Stimulated activated CD4-positive, alpha-beta T cell treated with anti-CD3 and anti-CD28 coated beads, Interleukin-2, amount 100 ng/mL, for 4 hours (primary cell): ENCODE data around the gene PTPRQ.

Experiments used
- DNase-seq: peaks from one replicate; pipeline ENCODE4 v3.0.0-alpha.2; 2020; ENCODE audit warnings: low read depth

The PTPRQ gene

DNA sequence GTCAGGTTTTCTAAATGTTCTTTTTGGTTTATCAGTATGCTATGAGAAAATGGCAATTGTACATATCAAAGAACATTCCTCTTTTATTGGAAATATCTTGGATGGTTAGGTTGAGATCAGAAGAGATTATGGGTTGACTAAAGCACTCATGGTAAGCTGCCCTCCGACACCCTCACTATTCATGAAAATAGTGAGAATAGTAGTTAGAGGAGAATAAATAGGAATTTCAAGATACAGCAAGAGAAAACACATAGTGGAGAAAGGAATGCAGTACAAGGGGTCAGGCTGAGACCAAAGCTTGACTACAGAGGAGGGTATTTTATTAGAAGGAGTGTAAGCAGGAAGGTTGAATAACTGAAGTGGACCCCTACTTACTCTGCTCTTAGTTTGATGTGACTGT, 112.5 kb downstream of the PTPRQ start:
- DNase-seq: no peak

DNA sequence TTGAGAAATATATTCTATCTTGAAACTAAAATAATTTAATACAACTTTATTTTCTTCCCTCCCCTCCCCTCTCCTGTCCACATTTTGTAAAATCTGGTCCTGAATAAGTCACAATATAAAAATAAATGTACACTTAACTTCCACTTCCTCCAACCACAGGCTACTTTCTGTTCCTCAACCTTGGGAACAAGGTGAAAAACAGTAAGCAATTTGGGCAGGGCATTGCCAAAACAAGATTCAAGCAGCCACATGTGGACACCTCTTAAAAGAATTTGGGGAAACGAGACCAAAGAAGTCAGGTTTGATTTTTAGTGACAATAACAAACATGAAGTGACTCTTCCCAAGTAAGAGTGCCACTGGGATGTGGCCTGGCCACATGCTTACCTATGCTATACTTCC, 115.7 kb downstream of the PTPRQ start:
- no peak for DNase-seq

DNA sequence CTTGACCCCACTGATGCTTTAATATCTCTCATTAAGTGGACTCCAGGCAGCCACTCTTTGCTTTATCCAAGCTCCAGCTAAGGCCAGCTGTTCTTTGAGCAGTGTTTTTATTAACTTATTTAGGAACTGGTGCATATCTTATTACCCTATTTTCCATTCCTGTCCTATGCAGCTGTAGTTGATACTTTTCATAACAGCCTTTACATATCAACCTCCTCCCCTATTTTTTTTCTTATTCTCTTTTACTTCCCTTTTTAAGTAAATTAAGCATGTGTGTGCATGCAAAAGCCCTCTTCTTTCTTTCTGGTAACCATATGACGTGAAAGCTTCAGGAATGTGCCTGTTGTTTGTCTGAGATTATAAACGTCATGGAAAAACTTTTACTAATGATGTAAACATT, 121.2 kb downstream of the PTPRQ start:
- no peak for DNase-seq

DNA sequence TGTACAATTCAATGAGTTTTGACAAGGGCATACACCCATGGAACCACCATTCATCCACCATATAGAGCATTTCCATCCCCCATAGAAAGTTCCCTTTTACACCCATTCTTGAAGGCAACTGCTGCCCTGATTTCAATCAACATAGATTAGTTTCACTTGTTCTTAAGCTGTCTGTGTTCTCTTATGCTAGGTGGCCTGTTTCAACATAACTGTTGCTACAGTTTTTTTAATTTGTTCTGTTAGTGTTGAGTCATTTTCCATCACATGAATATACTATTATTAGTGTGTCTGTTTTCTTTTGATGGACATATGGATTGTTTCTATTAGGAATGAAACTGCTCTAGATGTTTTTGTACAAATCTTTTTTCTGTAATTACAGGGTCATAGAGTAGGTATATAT, 123.4 kb downstream of the PTPRQ start:
- DNase-seq: no peak

DNA sequence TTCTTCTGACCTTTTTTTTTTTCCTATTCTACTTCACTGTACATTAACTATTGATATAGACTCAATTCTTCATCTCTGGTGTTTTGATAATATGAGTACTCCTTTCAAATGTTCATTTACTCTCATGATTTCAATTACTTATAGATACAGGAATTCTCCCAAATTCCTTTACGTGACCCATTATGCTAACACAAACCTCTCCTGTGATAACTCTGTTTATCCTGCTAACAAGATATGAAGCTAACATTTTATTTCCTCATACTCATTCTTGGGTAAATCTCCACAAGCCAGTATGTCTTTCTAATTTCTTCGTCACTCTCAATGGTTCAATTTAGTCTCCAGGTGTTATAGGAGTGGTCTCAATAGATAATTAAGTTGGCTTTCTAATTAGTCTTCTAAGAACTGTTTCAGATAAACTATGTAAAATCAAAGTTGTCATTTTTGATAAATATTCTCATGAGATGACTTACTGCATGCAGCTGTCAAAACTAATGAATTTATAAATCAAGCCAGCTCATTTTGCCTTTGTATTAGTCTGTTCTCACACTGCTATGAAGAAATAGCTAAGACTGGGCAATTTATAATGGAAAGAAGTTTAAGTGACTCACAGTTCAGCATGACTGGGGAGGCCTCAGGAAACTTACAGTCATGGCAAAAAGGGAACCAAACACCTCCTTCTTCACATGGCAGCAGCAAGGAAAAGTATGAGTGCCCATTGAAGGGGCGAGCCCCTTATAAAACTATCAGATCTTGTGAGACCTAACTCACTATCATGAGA, 132.8 kb downstream of the PTPRQ start:
- no peak for DNase-seq

DNA sequence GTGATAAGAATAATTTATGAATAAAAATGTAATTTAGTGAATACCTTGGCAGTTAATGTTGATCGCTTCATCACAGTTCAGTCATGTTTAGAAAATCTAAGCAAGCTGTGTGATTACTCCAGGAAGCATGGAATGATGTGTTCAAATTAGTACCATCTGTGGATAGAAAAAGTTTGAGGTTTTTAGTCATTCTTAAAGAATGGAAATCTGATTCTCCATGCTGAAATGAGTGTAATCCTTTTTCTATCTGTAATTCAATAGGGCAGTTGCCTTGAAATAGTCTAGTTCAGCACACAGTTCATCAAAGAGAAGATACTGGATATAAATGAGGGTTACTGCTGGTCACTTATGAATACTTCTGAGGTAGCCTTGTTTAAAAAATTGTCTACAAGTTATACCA, 136.2 kb downstream of the PTPRQ start:
- no peak for DNase-seq

DNA sequence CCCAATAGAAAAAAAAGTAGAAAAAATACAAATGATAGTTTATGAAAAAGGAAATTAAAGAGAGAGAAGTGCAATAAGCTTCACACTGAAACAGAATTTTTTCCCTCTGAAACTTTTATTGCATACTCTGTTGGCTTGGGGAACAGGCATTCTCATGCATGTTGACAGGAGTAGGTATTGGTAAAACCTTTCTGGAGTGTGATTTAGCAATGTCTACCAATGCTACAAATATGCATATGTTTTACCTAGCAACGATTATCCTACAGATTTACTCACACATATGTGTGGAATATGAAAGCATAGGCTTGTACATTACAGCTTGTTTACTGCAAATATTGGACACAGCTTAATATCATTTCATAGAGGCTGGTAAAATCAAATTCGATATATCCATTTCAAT, 137.7 kb downstream of the PTPRQ start:
- DNase-seq: no peak

DNA sequence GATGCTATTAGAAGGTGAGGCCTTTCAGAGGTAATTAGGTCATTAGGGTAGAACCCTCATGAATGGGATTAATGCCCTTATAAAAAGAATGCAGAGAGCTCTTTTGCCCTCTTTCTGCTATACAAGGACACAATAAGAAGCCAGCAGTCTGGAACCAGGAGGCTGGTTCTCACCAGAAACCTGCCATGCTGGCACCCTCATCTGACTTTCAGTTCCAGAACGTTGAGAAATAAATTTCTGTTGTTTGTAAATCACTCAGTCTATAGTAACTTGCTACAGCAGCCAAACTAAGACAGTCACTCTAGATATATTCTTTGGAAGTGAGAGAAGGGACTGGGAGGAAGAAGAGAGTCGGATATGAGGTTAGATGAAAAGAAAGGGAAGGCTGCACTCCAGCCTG, 138.4 kb downstream of the PTPRQ start:
- no peak for DNase-seq

DNA sequence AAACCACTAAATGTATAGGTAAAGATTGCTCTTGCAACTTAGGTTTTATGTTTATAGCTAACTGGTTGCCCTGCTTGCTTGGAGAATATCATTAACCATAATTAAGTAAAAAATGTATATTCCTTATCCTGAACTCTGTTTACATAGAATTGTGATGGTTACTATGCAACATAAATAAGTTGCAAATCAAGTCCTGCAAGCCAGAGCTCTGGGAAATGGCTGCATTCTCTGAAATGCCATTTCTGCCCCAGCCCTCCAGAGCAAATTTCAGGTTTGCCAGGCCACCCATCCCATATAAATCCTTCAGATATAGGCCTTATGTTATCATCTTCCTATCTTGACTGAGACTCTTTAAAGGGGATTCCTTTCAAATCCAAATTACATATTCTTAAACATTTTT, 145.0 kb downstream of the PTPRQ start:
- no peak for DNase-seq

DNA sequence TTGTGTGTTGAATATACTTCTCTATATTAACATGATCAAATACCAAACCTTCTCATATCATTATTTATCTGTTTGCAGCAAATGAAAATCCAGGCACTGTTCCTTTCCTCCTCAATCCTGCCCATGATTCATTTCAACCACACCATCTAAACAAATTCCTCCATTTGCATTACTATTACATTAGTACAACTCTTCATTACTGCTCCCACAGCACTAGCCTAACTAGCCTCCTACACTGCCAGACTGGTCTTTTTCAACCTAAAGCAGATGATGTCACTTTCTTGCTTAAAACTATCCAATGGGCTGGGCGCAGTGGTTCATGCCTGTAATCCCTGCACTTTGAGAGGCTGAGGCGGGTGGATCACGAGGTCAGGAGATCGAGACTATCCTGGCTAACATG, 146.1 kb downstream of the PTPRQ start:
- DNase-seq: no peak

DNA sequence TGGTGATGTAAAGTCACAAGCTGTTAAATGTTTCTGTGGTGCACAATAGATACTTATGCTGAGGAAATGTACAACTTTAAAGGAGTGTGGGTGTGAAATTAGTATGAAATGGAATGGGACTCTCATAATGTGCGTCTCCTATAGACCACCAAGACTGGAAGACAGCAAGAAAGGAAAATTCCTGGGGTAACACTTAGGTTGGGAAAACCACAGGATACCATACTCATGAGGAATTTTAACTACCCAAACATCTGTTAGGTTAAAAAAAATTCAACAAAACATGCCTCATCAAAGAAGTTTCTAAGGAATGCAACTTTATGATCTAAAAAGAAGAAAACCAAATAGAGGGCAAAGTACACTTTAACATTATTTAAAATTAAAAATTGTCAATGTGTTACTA, 149.7 kb downstream of the PTPRQ start:
- DNase-seq: no peak

DNA sequence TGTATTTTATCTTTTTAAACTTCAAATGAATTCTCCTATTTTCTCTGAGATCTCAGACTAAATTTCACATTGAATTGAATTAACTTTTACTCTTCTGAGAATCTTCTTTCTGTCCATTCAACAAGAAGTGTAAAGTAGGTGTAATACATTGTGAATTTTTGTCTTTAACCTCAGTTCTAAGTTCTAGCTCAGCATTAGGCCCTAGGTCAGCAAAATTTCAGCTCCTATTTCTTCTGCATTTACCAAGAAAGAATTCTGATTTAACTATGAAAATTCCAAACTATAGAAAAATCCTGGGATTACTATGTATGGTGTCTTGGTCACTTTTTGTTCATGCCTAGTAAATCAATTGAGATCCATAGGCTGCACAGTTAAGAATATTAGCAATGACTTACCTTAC, 152.5 kb downstream of the PTPRQ start:
- DNase-seq: no peak

DNA sequence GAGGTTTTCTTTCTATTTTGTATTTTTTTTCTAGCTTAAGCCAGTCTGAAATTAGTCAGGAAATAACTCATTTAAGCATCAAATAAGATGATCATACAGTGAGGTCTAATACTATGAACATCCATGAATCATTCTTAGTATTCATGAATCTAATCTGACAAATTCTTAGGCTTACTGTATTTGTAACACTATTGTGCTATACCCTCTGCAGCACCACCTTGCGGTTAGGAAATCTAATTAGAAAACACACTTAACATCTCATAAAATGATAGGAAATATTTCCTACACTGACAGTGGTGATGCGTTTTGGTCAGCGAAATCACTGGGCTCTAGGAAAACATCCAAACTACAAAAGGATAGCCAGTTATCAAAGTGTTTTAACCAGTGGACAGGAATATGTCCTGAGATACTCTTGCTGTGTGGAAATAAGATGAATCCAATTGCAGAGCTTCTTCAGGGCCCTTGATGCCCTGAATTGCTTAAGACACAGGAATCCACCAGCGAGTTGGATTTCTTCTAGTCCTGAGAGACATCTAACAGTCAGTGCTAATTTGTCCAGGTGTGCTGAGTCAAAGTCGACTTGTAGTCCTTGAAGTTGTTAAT, 154.1 kb downstream of the PTPRQ start:
- no peak for DNase-seq

DNA sequence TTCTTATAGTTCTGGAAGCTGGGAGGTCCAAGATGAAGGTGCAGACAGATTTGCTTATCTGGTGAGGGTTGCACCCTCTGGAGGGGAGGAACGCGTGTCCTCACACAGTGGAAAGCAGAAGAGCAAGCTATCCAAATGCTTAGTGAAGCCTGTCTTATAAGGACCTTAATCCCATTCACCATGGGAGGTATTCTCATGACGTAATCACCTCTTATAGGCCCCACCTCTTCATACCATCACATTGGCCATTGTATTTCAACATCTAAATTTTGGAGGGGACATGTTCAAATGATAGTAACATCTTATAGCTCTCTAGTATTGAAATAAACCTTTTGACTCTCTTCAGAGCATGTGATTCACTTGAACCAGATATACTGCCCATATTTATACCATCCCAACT, 158.4 kb downstream of the PTPRQ start:
- DNase-seq: no peak

DNA sequence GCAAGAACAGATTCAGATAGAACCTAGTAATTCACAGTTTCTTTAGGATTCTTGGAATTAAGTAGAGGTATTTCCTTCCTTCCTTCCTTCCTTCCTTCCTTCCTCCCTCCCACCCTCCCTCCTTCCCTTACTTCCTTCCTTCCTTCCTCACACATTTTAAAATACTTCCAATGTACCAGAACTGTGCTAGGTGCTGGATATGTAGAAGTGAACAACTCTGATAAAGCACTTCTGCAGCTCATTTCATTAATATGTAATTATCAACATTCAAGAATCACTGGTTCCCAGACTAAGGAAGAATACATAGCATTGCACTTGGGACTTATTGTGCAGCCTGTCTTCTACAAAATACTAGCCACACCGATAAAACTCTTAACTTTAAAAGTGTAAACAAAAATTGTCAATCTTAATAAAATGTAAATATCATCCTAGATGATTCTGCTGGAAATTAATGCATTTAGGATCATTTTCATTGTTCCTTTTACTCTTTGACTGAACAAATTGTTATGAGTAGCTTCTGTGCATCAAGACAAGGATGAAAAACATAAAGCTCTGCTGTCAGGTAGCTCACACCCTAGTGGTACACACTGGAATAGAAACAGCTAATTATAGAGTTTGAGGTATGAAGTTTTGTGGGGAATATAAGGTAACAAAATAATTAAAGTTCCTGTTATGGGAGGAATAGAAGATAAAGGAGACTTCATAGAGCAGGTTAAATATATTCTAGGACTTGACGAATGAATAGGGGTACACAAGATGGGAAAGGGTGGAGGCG, 163.5 kb downstream of the PTPRQ start:
- DNase-seq: no peak

DNA sequence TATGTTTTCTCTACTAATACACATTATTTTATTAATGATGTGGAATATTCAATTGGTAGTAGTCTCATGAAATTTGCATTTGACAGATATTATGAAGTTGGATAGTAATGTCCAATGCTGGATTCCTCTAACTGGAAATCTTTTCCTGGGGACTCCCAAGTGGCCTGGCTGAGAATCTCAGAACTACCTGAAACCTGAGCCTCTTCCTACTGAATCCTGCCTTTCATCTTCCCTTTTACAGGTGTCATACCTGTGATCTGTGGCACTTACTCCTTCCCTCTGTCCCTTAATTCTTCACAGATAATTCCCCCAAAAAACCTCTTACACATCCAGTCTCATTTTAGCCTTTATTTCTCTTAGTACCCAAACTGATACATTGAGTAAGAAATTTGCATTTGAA, 173.7 kb downstream of the PTPRQ start:
- no peak for DNase-seq

DNA sequence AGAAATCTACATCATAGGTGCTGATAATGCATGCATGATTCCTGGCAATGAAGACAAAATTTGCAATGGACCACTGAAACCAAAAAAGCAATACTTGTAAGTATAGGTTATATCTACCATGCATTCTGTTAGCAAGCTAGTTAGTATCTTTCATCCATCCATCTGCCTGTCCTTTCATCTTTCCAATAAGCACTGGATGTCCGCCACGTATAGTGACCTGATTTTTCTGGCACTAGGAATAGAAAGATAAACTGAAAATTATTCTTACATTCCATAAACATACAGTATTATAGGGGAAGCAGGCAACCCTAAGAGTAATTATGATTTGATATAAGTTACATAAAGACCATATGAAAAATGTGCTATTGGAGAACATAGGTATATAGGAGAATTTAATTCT, 176.2 kb downstream of the PTPRQ start:
- DNase-seq: no peak

DNA sequence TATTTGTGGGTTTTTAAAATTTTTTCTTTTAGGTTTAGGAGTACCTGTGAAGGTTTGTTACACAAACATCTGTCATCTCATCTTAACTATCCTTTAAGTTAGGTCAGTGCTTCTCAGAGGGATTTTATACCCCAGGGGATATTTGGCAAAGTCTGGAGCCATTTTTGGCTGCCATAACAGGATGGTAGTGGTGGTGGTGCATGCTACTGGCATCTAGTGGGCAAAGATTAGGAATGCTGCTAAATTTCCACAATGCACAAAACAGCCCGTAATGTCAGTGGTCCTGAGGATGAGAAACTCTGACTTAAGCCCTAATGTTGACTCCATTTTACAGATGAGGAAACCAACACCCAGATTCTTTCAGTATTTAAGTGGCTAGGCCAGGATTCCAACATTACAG, 178.2 kb downstream of the PTPRQ start:
- DNase-seq: no peak

DNA sequence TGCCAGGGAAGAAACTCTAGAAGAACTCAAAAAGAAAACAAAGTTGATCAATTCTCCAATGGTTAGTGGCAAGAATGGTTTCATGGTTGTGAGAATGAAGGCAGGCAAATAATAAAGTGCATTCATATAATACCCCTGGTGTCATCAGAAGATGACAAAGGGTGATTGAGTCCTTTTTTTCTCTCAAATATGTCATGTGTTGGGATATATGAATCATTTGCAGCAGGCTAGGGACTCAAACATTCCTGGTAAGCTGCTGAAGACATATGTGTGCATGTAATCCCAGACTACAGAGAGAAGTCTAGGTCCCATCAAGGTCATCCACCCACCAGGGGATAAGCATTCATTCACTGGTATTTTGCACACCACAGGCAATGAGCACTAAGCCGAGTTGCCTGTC, 181.0 kb downstream of the PTPRQ start:
- DNase-seq: no peak

DNA sequence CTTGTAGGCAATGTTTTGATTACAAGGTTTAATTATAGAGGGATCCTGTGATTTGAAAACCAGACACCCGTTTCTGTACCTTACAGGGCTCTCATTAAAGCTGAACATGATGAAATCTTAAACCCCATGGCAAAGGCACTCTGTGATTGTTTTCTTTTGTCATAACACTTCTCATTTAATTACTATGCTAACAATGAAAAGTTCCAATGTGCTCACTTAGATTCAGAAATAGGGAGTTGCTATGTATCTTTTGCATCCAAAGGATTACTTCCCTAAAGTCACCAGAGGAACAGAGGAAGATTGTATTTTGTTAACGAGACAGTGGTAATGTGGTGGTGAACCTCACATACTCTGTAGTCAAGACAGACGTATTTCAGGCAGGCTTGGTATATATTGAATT, 181.9 kb downstream of the PTPRQ start:
- no peak for DNase-seq

DNA sequence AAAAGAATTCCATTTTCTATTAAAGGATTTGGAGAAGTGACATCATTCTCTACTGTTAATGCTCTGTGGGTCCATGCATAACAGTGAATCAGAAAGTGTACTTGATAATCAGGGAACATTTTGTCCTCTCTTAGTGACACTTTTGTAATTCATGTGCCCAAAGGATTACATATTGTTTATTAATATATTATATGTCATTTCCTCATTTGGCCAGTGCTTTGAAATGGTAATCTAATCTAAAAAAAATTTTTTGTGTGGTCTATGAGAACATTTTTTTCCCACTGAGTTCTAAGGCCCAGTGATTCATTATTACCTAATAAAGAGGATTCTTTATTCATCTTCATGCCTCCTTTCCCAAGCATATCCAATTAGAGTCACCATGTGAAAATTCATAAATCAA, 183.7 kb downstream of the PTPRQ start:
- no peak for DNase-seq

DNA sequence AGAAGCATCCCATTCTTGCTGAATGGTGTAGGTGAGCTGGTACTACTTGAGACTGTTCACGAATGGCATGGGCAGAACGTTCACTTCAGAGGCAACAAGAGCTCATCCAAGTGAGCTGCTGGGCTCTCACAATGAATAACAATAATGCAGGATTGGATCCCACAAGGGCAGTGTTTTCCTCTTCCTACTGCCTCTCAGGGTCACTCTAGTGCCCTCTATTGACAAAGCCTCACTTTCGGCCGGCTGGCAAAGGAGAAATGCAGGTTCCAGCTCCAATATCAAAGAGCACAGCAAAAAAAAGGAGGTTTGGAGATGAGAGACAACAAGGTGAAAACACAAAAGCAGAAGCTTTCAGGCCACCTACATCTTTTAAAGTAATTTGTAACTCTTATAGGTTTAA, 188.8 kb downstream of the PTPRQ start:
- DNase-seq: no peak

DNA sequence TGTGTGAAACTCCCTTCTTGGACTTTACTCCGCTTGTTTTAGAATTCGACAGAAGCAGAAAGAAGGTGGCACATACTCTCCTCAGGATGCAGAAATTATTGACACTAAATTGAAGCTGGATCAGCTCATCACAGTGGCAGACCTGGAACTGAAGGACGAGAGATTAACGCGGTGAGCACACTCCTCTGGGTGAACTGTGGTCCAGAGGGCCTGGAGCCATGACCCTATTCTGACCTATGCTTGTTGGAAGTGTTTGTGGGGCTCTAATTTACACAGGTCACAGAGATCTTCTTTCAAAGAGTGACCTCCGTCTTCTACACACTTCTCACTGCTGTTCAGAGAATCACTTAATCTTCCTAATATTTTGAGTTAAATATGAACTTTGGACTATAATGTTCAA, 190.9 kb downstream of the PTPRQ start:
- no peak for DNase-seq
